Measurements from ENCODE around the gene ALLC. TPM values are rescaled to one million over a fixed set of nuclear protein-coding genes. Genes with fewer than 3 reads are reported as not detected.

The ALLC gene
- total RNA-seq, 2 donors from 2014 or later = not detected

GRCh38 chr2:3639015-3639630, 18.9 kb upstream of the ALLC start:
- ATAC-seq (no peak), DNase-seq (no peak)
- H3K27ac Mint-ChIP-seq = no peak overlapping the region
- no peaks in the 10 kb centered on the region for H3K9me3 ChIP-seq (ENCODE audit: control insufficient read depth, low read length, poor library complexity, severe bottlenecking)
- H3K4me1 Mint-ChIP-seq = peaks cover 2% of the 10 kb centered on the region
- peaks cover 38% of the 10 kb centered on the region for H3K27me3 Mint-ChIP-seq
- H3K36me3 Mint-ChIP-seq (ENCODE audit: low read depth) = no peaks in the 10 kb centered on the region
- no peak overlapping the region for H3K4me3 Mint-ChIP-seq

DNA sequence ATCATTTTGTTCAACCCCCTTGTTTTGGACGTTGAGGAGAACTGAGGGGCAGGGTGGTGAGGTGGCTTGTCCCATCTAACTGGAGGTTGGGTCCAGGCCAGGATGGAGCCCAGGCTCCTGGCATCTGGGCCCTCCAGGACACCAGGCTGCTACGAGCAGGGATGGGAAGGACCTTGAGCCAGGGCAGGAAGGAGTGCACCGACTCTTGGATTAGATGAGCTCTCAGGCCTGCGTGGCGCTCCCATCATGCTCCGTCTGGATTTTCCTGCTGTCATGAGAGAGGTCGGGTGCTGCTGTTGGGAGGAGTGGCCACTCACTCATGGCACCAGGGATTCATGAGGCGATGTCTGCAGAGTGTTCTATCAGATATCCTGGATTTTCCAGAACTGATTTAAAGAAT, 18.3 kb upstream of the ALLC start:
- no peak for DNase-seq
- no peaks in the 10 kb centered on the region for H3K36me3 Mint-ChIP-seq (ENCODE audit: low read depth)

GRCh38 chr2:3641181-3641580, 16.8 kb upstream of the ALLC start:
- no peaks in the 10 kb centered on the region for H3K9me3 ChIP-seq (ENCODE audit: control insufficient read depth, low read length, poor library complexity, severe bottlenecking)
- no peak for DNase-seq
- H3K27ac Mint-ChIP-seq = no peak overlapping the region
- peaks cover 2% of the 10 kb centered on the region for H3K4me1 Mint-ChIP-seq
- ATAC-seq = no peak
- H3K36me3 Mint-ChIP-seq (ENCODE audit: low read depth) = no peaks in the 10 kb centered on the region
- H3K4me3 Mint-ChIP-seq = no peak overlapping the region
- peaks cover 30% of the 10 kb centered on the region for H3K27me3 Mint-ChIP-seq

More for the DNA sequence above, 18.3 kb upstream of the ALLC start:
- Mint-ChIP-seq H3K27ac (no peak overlapping the region), H3K4me3 (no peak overlapping the region), H3K27me3 (peaks cover 38% of the 10 kb centered on the region), H3K4me1 (peaks cover 2% of the 10 kb centered on the region)
- H3K9me3 ChIP-seq (ENCODE audit: control insufficient read depth, low read length, poor library complexity, severe bottlenecking) = no peaks in the 10 kb centered on the region
- no peak for ATAC-seq

GRCh38 chr2:3641841-3642421, 16.1 kb upstream of the ALLC start:
- H3K4me1 Mint-ChIP-seq = peaks cover 2% of the 10 kb centered on the region
- no peak overlapping the region for H3K27ac Mint-ChIP-seq
- ATAC-seq (no peak), DNase-seq (no peak)
- no peak overlapping the region for H3K4me3 Mint-ChIP-seq
- no peaks in the 10 kb centered on the region for H3K9me3 ChIP-seq (ENCODE audit: control insufficient read depth, low read length, poor library complexity, severe bottlenecking)
- H3K36me3 Mint-ChIP-seq (ENCODE audit: low read depth) = no peaks in the 10 kb centered on the region
- H3K27me3 Mint-ChIP-seq = peaks cover 25% of the 10 kb centered on the region

- H3K4me3 Mint-ChIP-seq = no peak overlapping the region
- DNase-seq (no peak), ATAC-seq (no peak)
- peaks cover 2% of the 10 kb centered on the region for H3K4me1 Mint-ChIP-seq
- H3K36me3 Mint-ChIP-seq (ENCODE audit: low read depth) = no peaks in the 10 kb centered on the region
- no peaks in the 10 kb centered on the region for H3K9me3 ChIP-seq (ENCODE audit: control insufficient read depth, low read length, poor library complexity, severe bottlenecking)
- H3K27me3 Mint-ChIP-seq = peaks cover 17% of the 10 kb centered on the region
- peak overlapping the region; percentile 41 for H3K27ac Mint-ChIP-seq
These were observed 15.3 kb upstream of the ALLC start for GRCh38 chr2:3642521-3643215.

DNA sequence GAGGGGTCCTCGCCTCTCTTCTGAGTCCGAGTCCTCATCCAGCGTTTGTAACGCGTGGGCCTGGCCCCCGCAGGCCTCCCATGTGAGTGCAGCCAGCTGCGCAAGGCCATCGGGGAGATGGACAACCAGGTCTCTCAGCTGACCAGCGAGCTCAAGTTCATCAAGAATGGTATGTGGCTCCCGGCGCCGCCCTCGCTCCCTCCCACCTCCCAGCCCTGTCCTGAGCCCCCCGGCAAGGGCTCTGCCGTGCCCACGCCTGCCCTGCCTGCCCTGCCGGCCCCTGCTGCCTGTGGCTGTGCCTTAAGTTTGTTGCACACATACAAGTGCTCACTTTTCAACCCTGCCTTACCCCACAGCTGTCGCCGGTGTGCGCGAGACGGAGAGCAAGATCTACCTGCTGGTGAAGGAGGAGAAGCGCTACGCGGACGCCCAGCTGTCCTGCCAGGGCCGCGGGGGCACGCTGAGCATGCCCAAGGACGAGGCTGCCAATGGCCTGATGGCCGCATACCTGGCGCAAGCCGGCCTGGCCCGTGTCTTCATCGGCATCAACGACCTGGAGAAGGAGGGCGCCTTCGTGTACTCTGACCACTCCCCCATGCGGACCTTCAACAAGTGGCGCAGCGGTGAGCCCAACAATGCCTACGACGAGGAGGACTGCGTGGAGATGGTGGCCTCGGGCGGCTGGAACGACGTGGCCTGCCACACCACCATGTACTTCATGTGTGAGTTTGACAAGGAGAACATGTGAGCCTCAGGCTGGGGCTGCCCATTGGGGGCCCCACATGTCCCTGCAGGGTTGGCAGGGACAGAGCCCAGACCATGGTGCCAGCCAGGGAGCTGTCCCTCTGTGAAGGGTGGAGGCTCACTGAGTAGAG, 14.4 kb upstream of the ALLC start:
- H3K36me3 Mint-ChIP-seq (ENCODE audit: low read depth) = no peaks in the 10 kb centered on the region
- H3K9me3 ChIP-seq (ENCODE audit: control insufficient read depth, low read length, poor library complexity, severe bottlenecking) = no peaks in the 10 kb centered on the region
- H3K4me3 Mint-ChIP-seq = no peak overlapping the region
- peaks cover 2% of the 10 kb centered on the region for H3K4me1 Mint-ChIP-seq
- ATAC-seq = no peak
- DNase-seq = no peak
- peaks cover 8% of the 10 kb centered on the region for H3K27me3 Mint-ChIP-seq
- H3K27ac Mint-ChIP-seq = no peak overlapping the region

DNA sequence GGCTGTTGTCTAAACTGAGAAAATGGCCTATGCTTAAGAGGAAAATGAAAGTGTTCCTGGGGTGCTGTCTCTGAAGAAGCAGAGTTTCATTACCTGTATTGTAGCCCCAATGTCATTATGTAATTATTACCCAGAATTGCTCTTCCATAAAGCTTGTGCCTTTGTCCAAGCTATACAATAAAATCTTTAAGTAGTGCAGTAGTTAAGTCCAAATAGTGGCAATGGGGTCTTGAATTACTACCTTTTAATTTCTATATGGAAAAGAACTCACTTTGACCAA, 13.8 kb upstream of the ALLC start:
- Mint-ChIP-seq H3K27me3 (peaks cover 2% of the 10 kb centered on the region), H3K27ac (no peak overlapping the region), H3K4me1 (no peaks in the 10 kb centered on the region), H3K4me3 (no peak overlapping the region), H3K36me3 (ENCODE audit: low read depth) (no peaks in the 10 kb centered on the region)
- ATAC-seq (no peak), DNase-seq (no peak)
- no peaks in the 10 kb centered on the region for H3K9me3 ChIP-seq (ENCODE audit: control insufficient read depth, low read length, poor library complexity, severe bottlenecking)

DNA sequence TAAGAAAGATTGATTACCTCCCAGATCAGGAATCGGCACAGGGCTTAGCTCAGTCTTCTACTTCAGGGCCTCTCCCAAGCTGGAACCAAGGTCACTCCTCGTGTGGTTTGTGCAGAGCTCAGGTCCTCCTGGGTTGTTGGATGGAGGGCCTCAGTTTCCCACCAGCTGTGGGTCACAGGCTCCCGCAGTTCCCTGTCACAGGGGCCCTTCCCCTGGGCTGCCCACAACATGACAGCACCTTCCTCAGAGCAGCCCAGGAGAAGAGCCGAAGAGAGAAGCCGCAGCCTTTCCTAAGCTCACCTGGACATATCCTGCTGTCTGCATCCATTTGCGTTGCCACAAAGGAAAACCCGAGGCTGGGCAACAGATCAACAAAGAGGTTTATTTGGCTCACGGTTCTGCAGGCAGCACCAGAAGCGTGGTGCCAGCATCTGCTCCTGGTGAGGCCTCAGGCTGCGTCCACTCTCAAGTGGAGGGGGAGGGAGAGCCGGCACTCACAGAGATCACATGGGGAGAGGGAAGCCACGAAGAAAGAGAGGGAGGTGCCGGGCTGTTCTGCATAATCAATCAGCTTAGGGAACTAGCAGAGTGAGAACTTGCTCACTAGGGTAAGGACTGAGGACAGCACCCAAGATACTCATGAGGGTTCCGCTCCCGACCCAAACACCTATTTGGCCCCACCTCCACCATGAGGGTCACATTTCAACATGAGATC, 13.0 kb upstream of the ALLC start:
- DNase-seq (no peak), ATAC-seq (no peak)
- Mint-ChIP-seq H3K27me3 (no peaks in the 10 kb centered on the region), H3K4me3 (no peak overlapping the region), H3K4me1 (no peaks in the 10 kb centered on the region), H3K36me3 (ENCODE audit: low read depth) (no peaks in the 10 kb centered on the region), H3K27ac (no peak overlapping the region)
- H3K9me3 ChIP-seq (ENCODE audit: control insufficient read depth, low read length, poor library complexity, severe bottlenecking) = no peaks in the 10 kb centered on the region

DNA sequence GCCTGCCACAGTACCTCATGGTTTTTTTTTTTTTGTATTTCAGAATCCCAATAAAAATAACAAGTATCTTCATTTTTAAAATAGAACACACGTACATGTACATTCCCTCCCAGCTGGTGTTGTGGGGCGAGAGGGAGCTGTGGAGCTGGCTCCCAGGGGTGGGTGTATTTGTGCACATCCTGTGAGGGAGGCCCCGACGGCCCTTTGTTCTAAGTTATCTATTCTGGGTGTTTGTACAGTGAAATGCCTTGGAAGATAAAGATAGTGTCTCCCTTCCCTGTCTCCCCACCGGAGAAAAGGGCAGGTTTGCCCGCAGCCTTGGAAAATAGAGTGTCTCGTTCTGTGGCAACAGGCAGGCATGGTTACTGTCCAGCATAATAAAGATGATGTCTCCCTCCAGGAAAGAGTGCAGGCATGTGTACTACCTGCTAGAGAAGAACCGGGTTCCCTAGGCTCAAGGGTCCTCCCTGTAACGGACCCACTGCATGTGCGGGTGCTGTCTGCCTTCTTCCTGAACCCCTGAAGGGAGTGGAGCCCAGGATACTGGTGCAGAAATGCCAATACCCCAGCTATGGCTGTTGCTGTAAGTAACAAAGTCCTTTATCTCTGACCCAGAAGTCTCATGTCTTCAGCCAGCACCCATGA, 12.1 kb upstream of the ALLC start:
- DNase-seq (no peak), ATAC-seq (no peak)
- Mint-ChIP-seq H3K36me3 (ENCODE audit: low read depth) (peaks cover under 1% of the 10 kb centered on the region), H3K4me1 (peaks cover 2% of the 10 kb centered on the region), H3K27me3 (no peaks in the 10 kb centered on the region), H3K27ac (no peak overlapping the region), H3K4me3 (no peak overlapping the region)
- H3K9me3 ChIP-seq (ENCODE audit: control insufficient read depth, low read length, poor library complexity, severe bottlenecking) = no peaks in the 10 kb centered on the region

DNA sequence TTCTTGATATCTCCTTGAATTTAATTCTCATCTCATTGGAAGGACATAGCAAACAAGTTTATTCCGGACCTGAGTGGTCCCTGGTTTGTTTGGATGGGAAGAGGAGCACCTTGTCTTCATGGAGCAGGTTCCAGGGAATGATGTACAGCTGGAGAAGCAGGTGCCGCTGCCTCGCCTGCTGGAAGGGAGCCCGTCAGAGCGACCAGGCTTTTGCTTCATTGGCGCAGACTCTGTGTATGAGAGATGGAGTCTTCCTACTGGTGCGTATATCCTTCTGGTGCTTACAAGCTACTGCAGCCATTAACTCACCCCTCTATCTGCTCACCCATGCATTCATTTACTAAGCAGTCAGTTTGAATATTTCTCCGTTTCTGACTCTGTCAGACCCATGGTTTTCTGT, 11.6 kb upstream of the ALLC start:
- ATAC-seq = no peak
- no peak overlapping the region for H3K4me3 Mint-ChIP-seq
- no peak for DNase-seq
- H3K9me3 ChIP-seq (ENCODE audit: control insufficient read depth, low read length, poor library complexity, severe bottlenecking) = no peaks in the 10 kb centered on the region
- peaks cover 3% of the 10 kb centered on the region for H3K36me3 Mint-ChIP-seq (ENCODE audit: low read depth)
- H3K27ac Mint-ChIP-seq = no peak overlapping the region
- peaks cover 6% of the 10 kb centered on the region for H3K4me1 Mint-ChIP-seq
- H3K27me3 Mint-ChIP-seq = no peaks in the 10 kb centered on the region

- H3K4me1 Mint-ChIP-seq = peaks cover 11% of the 10 kb centered on the region
- DNase-seq = no peak
- no peak overlapping the region for H3K27ac Mint-ChIP-seq
- no peak overlapping the region for H3K4me3 Mint-ChIP-seq
- H3K36me3 Mint-ChIP-seq (ENCODE audit: low read depth) = peaks cover 3% of the 10 kb centered on the region
- no peak for ATAC-seq
- no peaks in the 10 kb centered on the region for H3K27me3 Mint-ChIP-seq
- no peaks in the 10 kb centered on the region for H3K9me3 ChIP-seq (ENCODE audit: control insufficient read depth, low read length, poor library complexity, severe bottlenecking)
These were observed 10.8 kb upstream of the ALLC start for GRCh38 chr2:3647246-3647645.

- ATAC-seq (no peak), DNase-seq (no peak)
- H3K4me3 Mint-ChIP-seq = no peak overlapping the region
- no peaks in the 10 kb centered on the region for H3K9me3 ChIP-seq (ENCODE audit: control insufficient read depth, low read length, poor library complexity, severe bottlenecking)
- H3K27me3 Mint-ChIP-seq = no peaks in the 10 kb centered on the region
- H3K36me3 Mint-ChIP-seq (ENCODE audit: low read depth) = peaks cover 3% of the 10 kb centered on the region
- no peak overlapping the region for H3K27ac Mint-ChIP-seq
- peaks cover 11% of the 10 kb centered on the region for H3K4me1 Mint-ChIP-seq
These were observed 10.0 kb upstream of the ALLC start for GRCh38 chr2:3647831-3648651.

Measured in T-helper 17 cell (primary cell).